H1 (cell line): Measurements from ENCODE around the gene TMEM59L. TPM values are rescaled to one million over a fixed set of nuclear protein-coding genes. Genes with fewer than 3 reads are reported as not detected.
A peak's percentile ranks its signal among the peaks of the same experiment; 100 is the strongest.

Experiments
- CTCF ChIA-PET: fragments of 300-600 bp; sonication (Branson Sonifier 250); formaldehyde crosslinking; loops from one replicate; lab custom pipeline; 2021; ENCODE audit not compliant: partially characterized antibody; lab: Charles Lee
- POLR2A ChIA-PET: fragments of 300-600 bp; sonication (Branson Sonifier 250); formaldehyde crosslinking; loops from one replicate; lab custom pipeline; 2021; ENCODE audit warnings: inconsistent platforms; ENCODE audit not compliant: partially characterized antibody; lab: Charles Lee
- DNase-seq, 2 experiments: peaks; one replicate each; pipeline versions ENCODE4 v3.0.0 to v3.0.0-alpha.2; 2010 to 2022; ENCODE audit warnings: low spot score in 2 of 2, low read depth in 1 of 2, mixed read lengths in 1 of 2
- FAIRE-seq: peaks from 2 replicates; lab custom pipeline; 2011; peaks lifted over from hg19 to GRCh38; lab: Jason Lieb, UNC
- H2AFZ ChIP-seq: 2 replicates; pipeline ENCODE4 v1.8.1; 2012; ENCODE audit warnings: low read length, inconsistent platforms
- H2AK5ac ChIP-seq: 2 replicates; pipeline ENCODE4 v1.6.1; 2013; ENCODE audit warnings: low read depth, low read length
- H2BK120ac ChIP-seq: replicated peaks from 2 replicates; pipeline ENCODE3; 2013; ENCODE audit warnings: low read depth, low read length, inconsistent platforms
- H2BK12ac ChIP-seq: 2 replicates; pipeline ENCODE4 v1.6.1; 2013; ENCODE audit warnings: low read depth, low read length
- H2BK15ac ChIP-seq: 2 replicates; pipeline ENCODE4 v1.6.1; 2013; ENCODE audit warnings: low read length
- H2BK20ac ChIP-seq: 2 replicates; pipeline ENCODE4 v1.6.1; 2013; ENCODE audit warnings: low read length
- H2BK5ac ChIP-seq: 2 replicates; pipeline ENCODE4 v1.6.1; 2013; ENCODE audit warnings: low read depth, low read length
- H3K14ac ChIP-seq: 2 replicates; pipeline ENCODE4 v1.6.1; 2013; ENCODE audit warnings: inconsistent platforms; ENCODE audit not compliant: insufficient read length
- H3K18ac ChIP-seq: 2 replicates; pipeline ENCODE4 v1.6.1; 2013; ENCODE audit warnings: low read length; ENCODE audit errors: extremely low read depth
- H3K23ac ChIP-seq: 2 replicates; pipeline ENCODE4 v1.6.1; 2013; ENCODE audit warnings: inconsistent platforms; ENCODE audit not compliant: insufficient read length
- H3K23me2 ChIP-seq: 2 replicates; pipeline ENCODE4 v1.6.1; 2013; ENCODE audit warnings: low read depth, low read length
- H3K27ac ChIP-seq: 2 replicates; pipeline ENCODE4 v1.6.1; 2011; ENCODE audit warnings: low read depth, low read length, inconsistent platforms
- H3K27me3 ChIP-seq, 4 experiments: replicated peaks in 1 of 4; 1 replicate in 1 of 4; 2 replicates in 3 of 4; pipeline versions ENCODE4 v1.6.1 to v1.8.1; 2011 to 2013; ENCODE audit warnings: low read length in 3 of 4, mild to moderate bottlenecking in 3 of 4, inconsistent platforms in 2 of 4, mixed read lengths in 2 of 4, moderate library complexity in 1 of 4; ENCODE audit not compliant: control insufficient read depth in 3 of 4, insufficient read depth in 3 of 4; ENCODE audit errors: extremely low read depth in 1 of 4
- H3K36me3 ChIP-seq, 4 experiments: 2 replicates each; pipeline versions ENCODE4 v1.6.1 to v1.8.1; 2011 to 2013; ENCODE audit warnings: mild to moderate bottlenecking in 4 of 4, low read length in 3 of 4, moderate library complexity in 2 of 4, control low read depth in 1 of 4, inconsistent platforms in 1 of 4; ENCODE audit not compliant: insufficient read depth in 4 of 4, control insufficient read depth in 2 of 4
- H3K4ac ChIP-seq: replicated peaks from 2 replicates; pipeline ENCODE3; 2013; ENCODE audit warnings: low read length, low read depth, mixed read lengths, inconsistent platforms; ENCODE audit not compliant: insufficient read length
- H3K4me1 ChIP-seq, 4 experiments: replicated peaks in 1 of 4; 1 replicate in 1 of 4; 2 replicates in 3 of 4; pipeline versions ENCODE4 v1.6.1 to v1.8.1; 2011 to 2013; ENCODE audit warnings: low read length in 3 of 4, inconsistent platforms in 2 of 4, mixed read lengths in 1 of 4; ENCODE audit not compliant: insufficient read depth in 4 of 4, control insufficient read depth in 3 of 4
- H3K4me2 ChIP-seq, 2 experiments: 2 replicates each; pipeline versions ENCODE4 v1.6.1 to v1.8.1; 2011 to 2013; ENCODE audit warnings: low read depth in 2 of 2, low read length in 2 of 2, control low read depth in 1 of 2, inconsistent platforms in 1 of 2, mild to moderate bottlenecking in 1 of 2; ENCODE audit not compliant: insufficient read depth in 1 of 2
- H3K4me3 ChIP-seq, 4 experiments: fragments of 200-600, 300-600 bp in 1 of 4; sonication (generic), shearing (Covaris generic), sonication (Bioruptor Twin) in 1 of 4; 2 replicates each; pipeline versions ENCODE4 v1.5.1 to v1.8.1; 2011 to 2016; ENCODE audit warnings: low read length in 4 of 4, low read depth in 3 of 4, control low read depth in 2 of 4, inconsistent platforms in 2 of 4, mild to moderate bottlenecking in 2 of 4, mixed read lengths in 1 of 4, moderate library complexity in 1 of 4; ENCODE audit not compliant: insufficient read depth in 2 of 4; ENCODE audit errors: extremely low read depth in 1 of 4
- H3K56ac ChIP-seq: replicated peaks from 2 replicates; pipeline ENCODE3; 2013; ENCODE audit warnings: low read depth, mild to moderate bottlenecking, mixed read lengths, low read length, inconsistent platforms; ENCODE audit not compliant: insufficient read length
- H3K79me1 ChIP-seq: 2 replicates; pipeline ENCODE4 v1.6.1; 2013; ENCODE audit warnings: low read depth, low read length, control low read depth
- H3K79me2 ChIP-seq, 2 experiments: 2 replicates each; pipeline versions ENCODE4 v1.6.1 to v1.8.1; 2012 to 2013; ENCODE audit warnings: low read length in 2 of 2, mild to moderate bottlenecking in 2 of 2, inconsistent platforms in 1 of 2; ENCODE audit not compliant: insufficient read depth in 2 of 2, control insufficient read depth in 1 of 2
- H3K9ac ChIP-seq, 4 experiments: replicated peaks in 1 of 4; 1 replicate in 1 of 4; 2 replicates in 3 of 4; pipeline versions ENCODE4 v1.6.1 to v1.8.1; 2011 to 2013; ENCODE audit warnings: low read depth in 3 of 4, low read length in 3 of 4, control low read depth in 2 of 4, mild to moderate bottlenecking in 2 of 4, moderate library complexity in 2 of 4, inconsistent platforms in 1 of 4; ENCODE audit errors: extremely low read depth in 1 of 4
- H3K9me3 ChIP-seq, 2 experiments: 2 replicates each; pipeline versions ENCODE4 v1.6.1 to v1.8.1; 2012 to 2013; ENCODE audit warnings: mild to moderate bottlenecking in 2 of 2, moderate library complexity in 2 of 2, control low read depth in 1 of 2, inconsistent platforms in 1 of 2, low read depth in 1 of 2, low read length in 1 of 2, mixed read lengths in 1 of 2; ENCODE audit not compliant: insufficient read depth in 2 of 2
- H4K20me1 ChIP-seq, 2 experiments: replicated peaks in 1 of 2; 2 replicates each; pipeline versions ENCODE3 to v1.8.1; 2011 to 2013; ENCODE audit warnings: inconsistent platforms in 2 of 2, low read length in 2 of 2, mild to moderate bottlenecking in 1 of 2; ENCODE audit not compliant: insufficient read depth in 2 of 2, control insufficient read depth in 1 of 2
- H4K5ac ChIP-seq: 2 replicates; pipeline ENCODE4 v1.6.1; 2013; ENCODE audit warnings: low read length, low read depth, mixed read lengths, inconsistent platforms; ENCODE audit not compliant: insufficient read length
- H4K8ac ChIP-seq: 2 replicates; pipeline ENCODE4 v1.8.0; 2013; ENCODE audit warnings: mild to moderate bottlenecking, moderate library complexity, low read length, inconsistent platforms; ENCODE audit not compliant: insufficient read depth; ENCODE audit errors: extremely low read depth
- H4K91ac ChIP-seq: replicated peaks from 2 replicates; pipeline ENCODE3; 2013; ENCODE audit warnings: low read length, mixed read lengths, inconsistent platforms; ENCODE audit not compliant: insufficient read length
- CHD2 ChIP-seq: IDR thresholded peaks from 2 replicates; pipeline ENCODE4 v1.6.1; 2012; ENCODE audit warnings: low read length, improper control_type of control experiment
- EZH2 ChIP-seq: fragments of 200-600 bp; sonication (generic); IDR thresholded peaks from 2 replicates; pipeline ENCODE4 v1.7.1; 2012; ENCODE audit warnings: low read depth, mild to moderate bottlenecking, moderate library complexity, low read length, inconsistent platforms; ENCODE audit not compliant: severe bottlenecking
- SP4 ChIP-seq: IDR thresholded peaks from 2 replicates; pipeline ENCODE4 v1.6.1; 2012; ENCODE audit warnings: low read length, inconsistent platforms
- TBP ChIP-seq: IDR thresholded peaks from 2 replicates; pipeline ENCODE4 v1.6.1; 2011; ENCODE audit warnings: low read depth, low read length, improper control_type of control experiment
- TEAD4 ChIP-seq: IDR thresholded peaks from 2 replicates; pipeline ENCODE4 v1.6.1; 2012; ENCODE audit warnings: low read depth, low read length, inconsistent platforms, mixed read lengths
- WGBS, 2 experiments: shearing (Covaris generic) in 1 of 2; methylation state at CpG; one replicate each; pipeline versions ENCODE4 v1.1.6 to v1.1.7; 2013 to 2015; ENCODE audit warnings: low lambda C conversion rate in 2 of 2, mixed read lengths in 2 of 2, inconsistent platforms in 1 of 2, low coverage in 1 of 2, missing lambda C conversion rate in 1 of 2; ENCODE audit not compliant: insufficient replicate concordance in 2 of 2, insufficient coverage in 1 of 2, insufficient read length in 1 of 2; ENCODE audit errors: extremely low coverage in 1 of 2, missing lambda C conversion rate in 1 of 2; 5-methylcytosine and 5-hydroxymethylcytosine counted together
- polyA plus RNA-seq, 7 experiments: library from polyadenylated mRNA; depleted of rRNA in 3 of 7; stranded (reverse) in 5 of 7; unstranded in 2 of 7; fragments of >200 nt in 5 of 7; fragments of 200-250 nt in 2 of 7; gene quantifications; 1 replicate in 5 of 7; 2 replicates in 1 of 7; 4 replicates in 1 of 7; pipeline versions ENCODE4 v1.2.1 to v1.2.3, GENCODE V29; 2011 to 2013; ENCODE audit warnings: missing spikeins in 2 of 7, mixed read lengths in 2 of 7
- total RNA-seq: library from RNA; stranded (reverse); fragmentation: NEBNext Ultra II Directional; extraction: Animal tissue kit (Norgen Biotek cat#: 25700); gene quantifications from 2 replicates; pipeline ENCODE4 v1.2.1, GENCODE V29; 2021

The TMEM59L gene
- total and polyA plus RNA-seq, 2 of the 8 experiments (the other 6 are each of a cell fraction or from before 2014, with no cell fraction given): 4.0 to 12.2 TPM

DNA sequence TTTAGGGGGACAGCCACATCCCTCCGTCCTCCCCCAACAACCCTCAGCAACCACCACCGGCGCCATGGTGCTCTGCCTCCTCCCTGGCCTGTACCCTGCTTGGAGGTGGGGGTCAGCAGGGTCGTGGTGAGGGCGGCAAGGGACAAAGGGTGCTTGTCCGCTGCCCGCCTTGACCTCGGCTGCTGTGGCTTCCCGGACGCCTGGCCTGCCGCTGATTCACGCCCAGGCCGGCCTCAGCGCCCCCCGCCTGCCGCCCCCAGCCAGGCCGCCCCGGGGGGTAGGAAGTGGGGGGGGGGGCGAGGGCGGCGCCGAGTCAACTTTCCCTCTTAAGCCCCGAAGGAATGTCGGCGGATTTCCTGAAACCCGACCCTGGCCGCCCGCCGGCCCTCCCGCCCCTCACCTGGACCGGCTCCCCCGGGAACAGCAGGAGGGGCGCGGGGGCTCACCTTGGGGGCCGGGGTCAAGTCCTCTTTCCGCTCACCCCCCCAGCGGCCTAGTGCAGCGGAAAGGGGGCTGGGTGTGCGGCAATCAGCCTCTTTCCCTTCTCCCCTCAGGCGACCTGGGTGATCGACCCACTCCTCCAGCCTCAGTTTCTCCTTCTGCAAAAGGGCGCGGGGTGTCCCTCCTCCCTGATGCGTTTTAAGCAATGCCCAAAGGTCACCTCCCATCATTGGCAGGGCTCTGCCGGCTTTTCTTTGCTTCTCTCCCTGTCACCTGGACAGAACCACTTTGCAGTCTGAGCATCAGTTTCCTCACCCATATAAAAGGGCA, 1.9 kb upstream of the TMEM59L start:
- no peaks in the 10 kb centered on the region for H3K79me2 ChIP-seq
- no peaks in the 10 kb centered on the region for H3K79me1 ChIP-seq
- CTCF ChIA-PET: interaction anchor here (0.5 to 1.7 kb wide), 4 partner anchors 12 to 61 kb away, joined by 3 to 5 read pairs (median 4); no protein-coding TSS in a partner anchor
- peak overlapping the region; percentile 63; the same call in 1 of the 2 replicates for H4K8ac ChIP-seq
- H3K36me3 ChIP-seq: peaks cover 0 to 14% (median 0%) of the 10 kb centered on the region in 4 experiments; a peak in 1 of 8 replicates
- peak overlapping the region; percentile 72; the same call in 1 of the 2 replicates for H2BK20ac ChIP-seq
- H3K56ac ChIP-seq: no peak overlapping the region
- POLR2A ChIA-PET: interaction anchor here (0.7 to 1.3 kb wide), 5 partner anchors 8 to 65 kb away, joined by 3 to 4 read pairs (median 3); no protein-coding TSS in a partner anchor
- H2BK5ac ChIP-seq: peak overlapping the region; percentile 94; the same call in 1 of the 2 replicates
- H3K18ac ChIP-seq: peak overlapping the region; percentile 86
- peak overlapping the region; percentile 96 for H4K91ac ChIP-seq
- H3K4me3 ChIP-seq: peak overlapping the region; percentile 30 to 75 (median 44); a peak in 7 of 8 replicates
- WGBS, 2 experiments: 7% methylated on average over 13 of the region's 45 CpGs; no CpG with 5 or more reads in 1 of the 2 experiments
- H3K4me2 ChIP-seq: peak overlapping the region; percentile 80 to 95
- H3K14ac ChIP-seq: no peak overlapping the region
- H2AFZ ChIP-seq: no peak overlapping the region
- TF ChIP-seq TEAD4 (0 out of 2 replicates have a peak, but pooled peaks have one; percentile 23), EZH2 (peak; percentile 34), CHD2 (no peak), SP4 (no peak), TBP (no peak)
- peak overlapping the region; percentile 86 for H2BK120ac ChIP-seq
- H2BK12ac ChIP-seq: peak overlapping the region; percentile 80; the same call in 1 of the 2 replicates
- no peak overlapping the region for H3K9ac ChIP-seq
- H4K5ac ChIP-seq: no peak overlapping the region
- no peaks in the 10 kb centered on the region for H3K9me3 ChIP-seq
- DNase-seq (peak in 1 of 2 experiments; percentile 66), FAIRE-seq (no peak)
- H3K4ac ChIP-seq: peak overlapping the region; percentile 90
- H3K27ac ChIP-seq: no peak overlapping the region
- H3K4me1 ChIP-seq: peaks cover 28 to 52% (median 35%) of the 10 kb centered on the region in 4 experiments
- peaks cover 76 to 93% (median 88%) of the 10 kb centered on the region in 4 experiments for H3K27me3 ChIP-seq
- no peak overlapping the region for H3K23ac ChIP-seq
- H2BK15ac ChIP-seq: peak overlapping the region; percentile 81
- peaks cover 0 to 13% of the 10 kb centered on the region in 2 experiments for H4K20me1 ChIP-seq
- peak overlapping the region; percentile 77; the same call in 1 of the 2 replicates for H2AK5ac ChIP-seq
- H3K23me2 ChIP-seq: peaks cover 23% of the 10 kb centered on the region
